Stimulated activated CD8-positive, alpha-beta memory T cell treated with anti-CD3 and anti-CD28 coated beads, Interleukin-4, amount 100 ng/mL, for 1 hour (primary cell): ENCODE results near the gene CFAP157.

Experiments used
- DNase-seq, 2 donors: peaks; one replicate each; pipeline ENCODE4 v3.0.0-alpha.2; 2020; ENCODE audit warnings: low read depth in 2 of 2, low spot score in 1 of 2

The CFAP157 gene

DNA sequence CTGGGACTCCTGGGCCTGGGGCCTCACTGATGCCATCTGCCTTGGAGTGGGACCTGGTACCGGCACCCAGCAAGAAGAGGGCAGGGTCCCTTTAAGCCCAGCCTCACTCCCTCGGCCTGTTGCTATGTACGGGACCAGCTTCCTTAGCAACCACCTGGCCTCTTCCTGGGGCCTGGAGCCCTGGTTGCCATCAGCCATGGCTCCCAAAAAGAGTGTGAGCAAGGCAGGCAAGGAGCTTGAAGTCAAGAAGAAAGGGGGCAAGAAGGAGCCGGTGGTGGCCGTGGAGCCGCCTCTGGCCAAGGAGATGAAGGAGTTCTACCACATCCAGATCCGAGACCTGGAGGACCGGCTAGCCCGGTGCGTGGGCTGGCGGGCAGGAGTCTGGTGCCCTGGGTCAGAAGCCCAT, at the start of gene CFAP157:
Gene CFAP157 (plus strand): TSS at position 153 of the 406 bp plus-strand sequence. CDS start 44 bp downstream, at position 197.
- no peak for DNase-seq

DNA sequence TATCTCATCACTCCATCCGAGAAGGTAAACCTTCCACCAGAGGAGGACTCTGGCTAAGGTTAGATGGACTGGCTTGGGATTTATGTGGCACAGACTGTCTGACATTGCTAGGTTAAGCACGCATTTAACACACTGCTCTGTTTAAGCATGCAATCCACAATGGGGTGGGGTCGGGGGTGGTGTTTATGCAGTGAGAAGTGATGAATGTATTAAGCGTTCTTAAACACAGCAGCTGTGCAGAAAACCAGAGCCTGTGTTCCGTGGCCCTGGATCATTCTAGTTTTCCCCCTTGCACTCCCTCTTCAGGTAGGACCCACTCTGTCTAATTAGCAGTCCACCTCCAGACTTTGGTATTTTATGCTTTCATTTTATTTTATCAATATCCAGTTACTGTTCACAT, 48.4 kb upstream of the CFAP157 start:
- DNase-seq: no peak

DNA sequence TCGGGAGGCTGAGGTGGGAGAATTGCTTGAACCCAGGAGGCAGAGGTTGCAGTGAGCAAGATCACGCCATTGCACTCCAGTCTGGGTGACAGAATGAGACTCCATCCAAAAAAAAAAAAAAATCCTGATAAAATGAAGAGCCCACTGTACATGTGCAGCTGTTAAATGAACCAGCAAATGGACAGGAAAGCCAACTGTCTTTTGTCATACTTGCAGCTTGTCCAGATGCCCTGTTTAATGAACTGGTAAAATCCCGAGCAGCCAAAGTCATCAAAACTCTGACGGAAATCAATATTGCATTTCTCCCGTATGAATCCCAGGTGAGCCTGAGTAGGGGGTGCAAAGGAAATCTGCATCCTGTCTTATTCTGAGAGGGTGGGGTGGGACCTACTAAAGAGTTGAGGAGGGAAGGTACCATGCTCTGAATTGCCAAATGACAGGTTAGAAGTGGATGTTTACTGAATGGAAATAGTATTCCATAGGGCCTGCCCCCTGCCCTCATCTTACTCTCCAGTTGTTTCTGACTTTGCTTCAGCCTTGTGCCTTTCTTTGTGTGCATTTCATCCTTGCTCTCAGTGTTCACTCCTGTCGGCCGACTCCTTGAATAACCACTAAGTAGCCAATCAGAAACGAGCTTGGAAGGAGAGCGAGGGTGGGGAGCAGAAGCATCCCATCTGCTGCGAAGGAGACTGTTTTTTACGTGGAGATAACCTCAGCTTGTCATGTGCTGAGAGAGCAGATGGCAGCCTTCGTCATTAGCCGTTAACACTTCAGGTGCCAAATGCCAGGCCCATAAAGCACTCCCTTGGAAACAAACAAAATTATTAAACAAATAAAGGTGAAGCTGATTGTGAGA, 45.7 kb upstream of the CFAP157 start:
- DNase-seq: no peak

DNA sequence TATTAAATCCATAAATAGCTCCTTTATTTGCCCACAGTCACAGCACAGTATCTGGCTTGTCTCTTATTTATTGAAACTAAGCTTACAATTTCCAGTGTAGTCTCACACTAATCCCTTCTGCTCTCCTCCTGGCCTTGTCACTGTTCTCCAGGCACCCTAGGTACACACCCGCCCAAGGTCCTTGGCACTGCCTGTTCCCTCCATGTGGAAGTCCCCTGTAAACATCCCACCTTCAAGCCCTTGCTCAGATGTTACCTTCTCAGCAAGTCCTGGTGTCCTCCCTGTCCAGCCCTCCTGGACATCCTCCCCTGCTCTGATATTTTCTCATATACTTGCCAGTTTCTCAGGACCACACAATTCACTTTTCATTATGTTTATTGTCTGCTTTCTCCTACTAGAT, 44.2 kb upstream of the CFAP157 start:
- no peak for DNase-seq

DNA sequence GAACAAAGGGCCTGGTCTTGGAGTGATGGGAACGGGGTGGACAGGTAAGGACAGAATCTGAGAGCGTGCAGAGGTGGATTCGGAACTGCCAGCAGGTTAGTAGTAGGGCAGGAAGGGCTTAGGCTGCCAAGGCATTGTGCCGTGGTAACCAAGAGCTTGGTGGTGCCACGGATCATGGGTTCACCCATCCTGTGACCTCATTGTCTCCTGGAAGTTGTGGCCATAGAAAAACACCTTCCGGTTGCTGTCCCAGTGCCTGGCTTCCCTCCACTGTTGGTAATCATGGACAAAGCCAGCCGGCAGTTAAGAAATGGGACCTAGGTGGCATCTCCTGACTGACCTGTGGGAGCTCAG, 42.5 kb upstream of the CFAP157 start:
- no peak for DNase-seq

DNA sequence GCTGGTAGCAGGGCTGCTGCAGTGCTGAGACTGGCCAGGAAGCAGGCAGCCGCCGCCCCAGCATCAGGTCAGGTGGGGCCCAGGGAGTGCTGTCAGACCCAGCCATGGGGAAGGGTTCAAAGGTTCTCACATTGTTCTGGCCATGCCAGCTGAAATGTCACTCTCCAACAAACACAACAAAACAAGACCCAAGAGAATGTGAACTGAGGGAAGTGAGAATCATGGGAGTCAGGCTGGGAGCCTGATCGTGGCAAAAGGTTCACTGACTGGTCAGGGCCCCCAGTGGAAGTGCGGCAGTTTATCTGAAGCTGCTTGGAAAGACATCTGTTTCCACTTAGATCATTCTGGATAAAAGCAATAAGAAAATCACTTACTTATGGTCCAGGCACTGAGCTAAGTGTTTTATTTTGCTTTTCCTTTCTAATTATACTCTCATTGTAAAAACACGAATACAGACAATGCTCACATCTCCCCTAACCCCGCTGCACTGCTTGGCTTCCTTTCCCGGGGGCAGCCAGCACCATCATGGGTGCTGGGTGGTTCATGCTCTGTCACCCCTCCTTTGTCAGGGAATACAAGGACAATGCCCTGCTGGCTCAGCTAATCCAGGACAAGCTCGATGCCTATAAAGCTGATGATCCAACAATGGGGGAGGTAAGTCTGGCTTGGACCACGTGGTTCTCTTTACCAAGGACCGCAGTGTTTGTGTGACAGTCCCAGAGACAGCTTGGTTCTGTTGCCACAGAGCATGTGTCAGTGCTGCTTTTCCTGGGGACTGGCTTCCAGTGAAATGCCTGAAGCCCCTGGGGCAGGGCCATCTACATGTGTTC, 41.9 kb upstream of the CFAP157 start:
- DNase-seq: no peak

DNA sequence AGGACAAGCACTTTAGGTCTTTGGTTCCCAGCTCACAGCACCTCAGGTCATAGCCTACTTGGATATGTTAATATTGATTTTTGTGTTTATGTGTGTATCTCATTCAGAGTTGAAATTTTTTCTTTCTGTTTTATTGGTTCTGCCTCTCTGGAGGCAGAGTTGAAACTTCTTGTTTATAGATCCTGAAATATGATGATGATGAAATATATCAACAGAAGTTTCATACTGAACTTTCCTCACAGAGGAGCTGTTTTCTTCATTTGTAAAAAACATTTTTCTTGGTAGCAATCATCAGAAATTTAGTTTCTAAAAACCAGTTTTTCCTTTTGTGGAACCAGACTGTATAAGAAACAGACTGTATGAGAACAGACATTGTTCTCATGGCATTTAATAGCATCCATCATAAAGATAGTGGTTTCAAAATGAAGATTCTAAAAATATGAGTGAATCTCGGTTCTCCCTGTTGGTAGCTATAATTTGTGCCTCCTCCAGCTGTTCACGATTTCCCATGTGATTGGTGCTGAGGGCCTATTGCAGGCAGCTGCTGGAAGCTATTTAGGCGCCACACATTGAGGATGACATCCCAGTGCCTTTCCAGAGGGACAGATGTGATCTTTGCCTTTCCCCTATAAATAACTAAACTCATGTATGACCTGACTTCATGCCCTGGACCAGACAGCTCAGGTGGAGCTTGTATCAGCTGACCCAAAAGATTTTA, 39.5 kb upstream of the CFAP157 start:
- DNase-seq: no peak

DNA sequence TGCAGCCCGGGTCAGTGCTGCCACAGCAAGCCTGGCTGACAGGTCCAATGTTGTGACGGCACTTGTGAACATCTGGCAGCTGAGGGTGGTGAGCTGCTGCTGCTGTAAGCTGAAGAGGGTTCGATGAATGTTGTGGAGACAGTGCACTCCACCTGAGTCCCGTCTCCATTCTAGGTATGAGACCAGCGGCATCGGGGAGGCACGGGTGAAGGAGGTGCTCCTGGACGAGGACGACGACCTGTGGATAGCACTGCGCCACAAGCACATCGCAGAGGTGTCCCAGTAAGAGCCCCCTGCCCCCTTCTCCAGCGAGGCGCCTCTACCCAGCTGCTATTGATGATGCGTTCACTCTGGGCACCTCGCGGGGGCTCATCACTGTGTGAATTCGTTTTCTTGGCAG, 38.9 kb upstream of the CFAP157 start:
- no peak for DNase-seq

DNA sequence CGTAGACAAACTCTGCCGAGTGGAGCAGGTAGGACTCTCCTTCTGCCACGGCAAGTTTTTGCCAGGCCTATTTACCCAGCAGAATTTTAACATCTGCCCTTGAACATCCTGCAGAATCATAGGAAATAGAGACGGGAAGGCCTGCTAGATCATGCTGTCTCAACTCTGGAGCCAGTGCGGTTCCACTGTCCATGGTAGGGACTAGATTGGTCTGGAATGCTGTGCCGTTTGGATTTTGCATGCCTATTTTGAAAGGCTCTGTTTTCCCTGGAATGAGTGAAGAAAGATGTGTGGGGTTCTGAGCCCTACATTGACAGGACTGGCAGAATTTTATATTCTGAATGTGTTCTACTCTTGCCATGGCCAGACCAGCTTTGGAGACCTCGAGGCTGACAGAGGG, 33.6 kb upstream of the CFAP157 start:
- no peak for DNase-seq

DNA sequence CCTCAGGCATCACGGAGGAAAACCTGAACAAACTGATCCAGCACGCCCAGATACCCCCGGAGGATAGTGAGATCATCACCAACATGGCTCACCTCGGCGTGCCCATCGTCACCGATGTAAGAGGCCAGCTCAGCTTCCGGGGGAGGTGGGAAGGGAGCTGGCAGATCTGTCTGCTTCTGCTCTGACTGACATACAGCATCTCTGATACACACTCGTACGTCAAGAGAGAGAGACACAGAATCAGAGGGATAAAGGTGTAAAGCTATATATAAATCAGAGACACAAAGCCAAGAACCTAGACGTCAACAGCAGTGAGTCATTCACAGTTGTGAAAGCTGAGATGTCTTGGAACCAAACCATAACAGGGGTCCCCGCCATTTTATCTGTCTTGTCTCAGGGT, 30.1 kb upstream of the CFAP157 start:
- no peak for DNase-seq

DNA sequence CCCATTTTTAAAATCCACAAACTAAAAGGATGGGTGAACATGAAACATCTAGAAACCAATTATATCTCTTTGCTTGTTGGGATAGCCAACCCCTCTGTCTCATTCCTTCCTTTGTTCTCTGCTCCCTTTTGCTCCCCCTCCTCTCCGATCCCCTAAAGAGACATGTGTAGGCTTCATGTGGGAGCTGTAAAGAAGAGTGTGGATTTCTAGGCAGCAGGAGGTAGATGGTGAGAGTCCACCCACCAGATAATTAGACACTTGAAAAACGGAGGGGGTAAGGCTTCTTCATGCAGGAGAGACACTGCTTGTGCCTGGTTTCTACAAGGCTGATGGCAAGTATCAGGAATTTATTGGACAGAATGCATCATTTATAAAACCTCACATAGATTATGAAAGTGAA, 27.3 kb upstream of the CFAP157 start:
- DNase-seq: no peak

DNA sequence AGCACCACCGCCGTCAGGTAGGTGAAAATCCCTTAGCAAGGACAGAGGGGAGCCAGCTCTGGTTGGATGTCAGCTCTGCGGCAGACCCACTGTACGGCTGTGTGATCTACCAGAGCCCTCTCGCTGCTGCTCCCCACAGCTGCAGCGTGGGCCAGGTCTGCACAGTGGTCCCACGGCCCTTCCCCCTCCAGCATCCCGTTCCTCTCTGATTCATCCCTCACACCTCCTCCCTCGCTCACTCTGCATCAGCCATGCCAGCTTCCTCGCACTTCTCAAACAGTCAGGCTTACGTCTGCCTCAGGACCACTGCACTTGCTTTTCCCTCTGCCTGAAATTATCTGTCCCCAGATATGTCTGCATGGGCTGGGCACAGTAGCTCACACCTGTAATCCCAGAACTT, 26.6 kb upstream of the CFAP157 start:
- no peak for DNase-seq

DNA sequence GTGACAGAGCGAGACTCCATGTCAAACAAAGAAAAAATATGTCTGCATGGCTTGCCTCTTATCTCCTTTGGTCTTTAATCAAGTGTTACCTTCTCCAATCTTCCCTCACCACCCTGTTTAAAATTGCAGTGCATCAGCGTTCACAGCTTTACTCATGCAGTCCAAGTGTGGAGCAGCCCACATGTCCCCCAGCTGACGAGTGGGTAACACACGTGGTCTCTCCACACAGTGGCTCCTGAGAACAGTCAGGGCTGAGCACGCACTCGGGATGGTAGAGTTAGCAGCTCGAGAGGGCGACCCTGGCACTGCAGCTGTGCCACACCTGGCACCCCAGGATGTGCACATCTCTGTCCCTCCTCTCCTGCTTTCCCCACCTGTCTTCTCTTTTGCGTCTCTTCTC, 25.9 kb upstream of the CFAP157 start:
- DNase-seq: no peak

DNA sequence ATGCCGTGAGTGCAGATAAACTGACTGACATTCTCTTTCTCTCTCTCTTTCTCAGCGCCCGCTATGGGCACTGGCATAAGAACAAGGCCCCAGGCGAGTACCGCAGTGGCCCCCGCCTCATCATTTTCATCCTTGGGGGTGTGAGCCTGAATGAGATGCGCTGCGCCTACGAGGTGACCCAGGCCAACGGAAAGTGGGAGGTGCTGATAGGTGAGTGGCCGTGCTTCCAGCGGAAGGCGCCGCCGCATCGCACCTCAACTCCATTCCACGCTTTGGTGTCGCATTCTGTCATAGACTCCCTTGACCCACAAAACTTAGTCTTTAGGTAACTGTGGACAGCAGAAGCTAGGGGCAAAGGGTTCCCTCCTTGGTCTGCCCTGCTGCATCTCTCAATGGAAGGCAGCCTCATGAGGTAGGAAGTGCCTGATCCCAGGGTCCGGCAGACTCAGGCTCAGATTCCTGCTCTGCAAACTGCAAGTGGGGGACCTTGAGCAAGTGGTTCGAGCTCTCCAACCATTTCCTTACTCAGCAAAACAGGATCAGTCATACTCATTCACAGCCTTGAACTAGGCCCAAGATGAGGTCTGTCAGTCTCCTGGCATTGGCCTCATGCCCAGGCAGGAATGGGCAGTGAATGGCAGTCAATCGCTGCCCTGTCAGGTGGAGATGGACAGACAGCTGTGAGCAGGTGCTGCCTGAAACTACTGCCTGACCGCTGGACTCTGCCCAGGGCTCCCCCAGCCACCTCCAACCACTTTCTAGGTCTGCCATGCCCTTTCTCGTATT, 24.2 kb upstream of the CFAP157 start:
- DNase-seq: no peak

DNA sequence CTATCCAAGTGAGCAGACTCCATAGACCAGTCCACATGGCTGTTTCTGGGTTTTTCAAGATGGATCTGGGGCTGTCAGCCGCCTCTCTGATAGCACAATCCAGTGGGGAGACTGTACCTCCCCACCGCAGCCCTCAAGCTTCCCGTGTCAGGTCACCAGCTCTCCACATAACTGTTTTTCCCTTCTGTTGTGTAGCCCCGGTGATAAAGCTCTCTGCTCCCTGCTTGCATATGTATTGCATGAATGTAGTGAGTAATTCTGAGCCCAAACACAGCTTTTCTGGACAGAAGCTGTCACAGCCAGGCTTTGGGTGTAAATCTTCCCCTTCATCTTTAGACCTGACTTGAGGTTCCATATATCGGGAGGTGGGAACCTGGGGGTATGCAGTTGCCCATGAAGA, 23.1 kb upstream of the CFAP157 start:
- DNase-seq: no peak

DNA sequence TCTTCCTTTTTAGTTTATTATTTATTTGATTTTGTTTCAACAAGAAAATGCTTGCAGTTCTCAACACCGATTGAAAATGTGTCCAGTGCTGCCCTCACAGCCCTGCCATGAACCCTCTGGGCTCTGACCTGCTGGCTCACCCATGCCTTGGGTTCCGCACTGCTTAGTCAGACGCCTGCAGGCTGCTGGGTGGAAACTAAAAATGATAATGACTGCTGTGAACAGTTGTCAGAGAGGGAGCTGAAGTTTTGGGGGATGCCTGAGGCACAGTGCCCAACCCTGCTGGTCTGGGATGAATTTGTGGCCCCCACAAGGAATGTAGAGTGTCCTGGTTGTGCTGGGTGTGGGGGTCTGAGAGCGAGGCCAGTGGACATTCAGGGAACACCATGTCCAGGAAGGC, 22.2 kb upstream of the CFAP157 start:
- DNase-seq: no peak

DNA sequence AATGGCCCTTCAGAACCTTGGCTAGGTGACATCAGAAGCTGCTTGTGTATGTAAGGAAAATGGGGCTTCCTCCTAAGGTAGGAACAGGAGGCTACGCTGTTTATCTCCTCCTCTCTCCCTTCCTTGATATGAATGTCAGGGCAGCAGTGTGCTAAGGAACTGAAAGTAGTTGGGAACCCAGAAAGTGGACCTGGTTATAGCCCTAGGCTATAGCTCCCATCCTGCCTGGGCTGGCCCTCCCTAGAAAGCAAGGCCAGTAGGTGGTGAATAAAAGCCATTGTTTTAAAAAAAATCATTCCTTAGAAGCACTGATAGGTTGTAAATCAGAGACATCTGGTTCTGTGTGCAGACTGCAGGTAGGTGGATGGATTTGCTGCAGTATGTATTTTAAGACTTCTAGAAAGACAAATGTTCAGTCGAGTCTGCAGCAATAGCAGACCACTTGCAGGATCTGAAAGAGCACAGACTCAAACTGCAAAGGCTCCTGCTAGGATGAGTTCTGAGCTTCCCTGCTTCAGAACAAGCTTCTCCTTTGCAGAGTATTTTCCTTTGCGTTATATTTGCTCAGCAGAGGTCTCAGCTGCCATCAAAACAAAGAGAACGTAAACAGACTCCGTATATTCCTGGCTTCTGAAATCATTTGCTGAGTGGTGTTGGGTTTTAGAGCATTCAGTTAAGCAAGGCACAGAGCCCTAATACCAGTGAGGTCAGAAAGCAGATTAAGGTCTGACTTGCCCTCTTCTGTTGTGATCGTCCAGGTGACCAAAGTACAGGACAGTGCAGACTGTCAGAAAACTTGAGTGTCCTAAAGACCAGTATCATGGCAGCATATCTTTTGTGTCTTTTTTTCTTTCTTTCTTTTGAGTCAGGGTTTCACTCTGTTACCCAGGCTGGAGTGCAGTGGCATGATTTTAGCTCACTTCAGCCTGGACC, 20.1 kb upstream of the CFAP157 start:
- DNase-seq: no peak

DNA sequence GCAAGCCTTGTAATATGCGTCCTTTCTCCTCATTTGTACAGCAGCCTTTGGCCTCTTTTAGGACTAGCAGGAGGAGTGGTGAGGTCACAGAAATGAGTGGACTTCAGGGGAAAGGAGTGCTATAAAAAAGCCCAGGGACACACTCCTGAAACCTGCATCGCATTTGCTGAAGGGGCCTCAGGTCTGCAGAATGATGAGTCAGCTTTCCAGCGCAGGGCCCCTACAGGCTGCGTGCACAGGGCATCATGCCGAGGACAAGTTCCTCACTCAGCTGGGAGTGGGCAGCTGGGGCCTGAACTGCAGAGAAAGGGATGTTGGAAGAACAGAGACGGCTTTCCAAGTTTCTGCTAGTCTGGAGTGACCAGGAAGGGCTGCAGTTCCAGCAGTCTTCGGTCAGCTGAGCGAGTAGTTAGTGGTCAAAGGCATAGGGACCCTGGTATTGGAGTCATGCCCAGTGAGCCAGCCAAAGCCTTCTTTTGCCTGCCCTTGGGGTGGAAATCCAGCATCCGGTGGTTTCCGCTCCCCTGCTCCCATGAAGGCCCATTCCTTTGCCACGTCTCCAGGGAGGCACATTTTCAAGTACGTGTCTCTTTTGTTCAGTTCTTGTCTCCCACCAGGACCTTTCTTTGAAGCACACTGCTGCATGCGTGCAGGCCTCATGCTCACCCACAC, 17.3 kb upstream of the CFAP157 start:
- no peak for DNase-seq

DNA sequence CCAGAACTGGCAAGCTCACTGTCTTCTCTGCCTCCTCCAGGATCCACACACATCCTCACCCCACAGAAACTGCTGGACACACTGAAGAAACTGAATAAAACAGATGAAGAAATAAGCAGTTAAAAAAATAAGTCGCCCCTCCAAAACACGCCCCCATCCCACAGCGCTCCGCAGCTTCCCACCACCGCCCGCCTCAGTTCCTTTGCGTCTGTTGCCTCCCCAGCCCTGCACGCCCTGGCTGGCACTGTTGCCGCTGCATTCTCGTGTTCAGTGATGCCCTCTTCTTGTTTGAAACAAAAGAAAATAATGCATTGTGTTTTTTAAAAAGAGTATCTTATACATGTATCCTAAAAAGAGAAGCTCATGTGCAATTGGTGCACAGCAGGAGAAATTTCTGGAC, 16.1 kb upstream of the CFAP157 start:
- DNase-seq: no peak
